Measurements from ENCODE around the gene HRAS.

DNA sequence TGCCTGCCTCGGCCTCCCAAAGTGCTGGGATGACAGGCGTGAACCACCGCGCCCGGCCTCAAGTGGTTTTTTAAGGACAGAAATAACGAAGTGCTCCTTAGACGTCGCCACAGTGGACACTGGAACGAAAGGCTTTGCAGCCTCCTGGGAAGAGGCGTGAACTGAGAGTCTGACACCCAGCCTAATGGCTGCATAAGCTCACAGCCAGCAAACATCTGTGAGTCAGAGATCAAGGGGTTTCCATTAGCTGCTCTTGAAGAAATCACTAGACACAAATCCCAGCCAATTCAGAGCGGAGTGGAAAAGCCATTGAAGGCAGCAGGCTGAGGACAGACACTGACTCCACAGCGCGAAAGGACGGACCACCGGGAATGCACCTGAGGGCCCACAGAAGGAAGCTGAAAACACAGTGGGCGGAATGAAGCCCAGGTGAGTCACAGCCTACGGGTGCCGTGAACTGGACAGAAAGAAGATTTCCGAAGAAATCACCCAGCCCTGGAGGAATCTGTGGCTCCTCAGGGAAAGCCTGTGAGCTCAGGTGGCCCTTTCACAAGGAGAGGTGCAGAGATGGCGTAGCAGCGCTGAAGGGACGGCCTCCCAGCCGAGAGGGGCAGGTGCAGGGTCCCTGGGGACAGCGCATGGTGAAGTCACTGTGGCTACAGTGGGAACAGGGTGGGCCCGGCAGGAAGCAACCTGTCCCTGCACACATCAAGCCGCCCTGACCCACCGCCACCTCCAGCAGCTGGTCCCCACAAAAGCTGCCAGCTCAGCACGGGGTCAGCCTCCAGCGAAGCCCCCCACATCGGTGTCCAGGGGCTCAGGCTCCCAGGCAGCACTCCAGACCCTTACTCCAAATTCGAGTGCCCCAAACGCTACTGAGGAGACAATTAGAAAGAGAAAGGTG, 13.6 kb upstream of the HRAS start:
- TF ChIP-seq, protein P1, sequence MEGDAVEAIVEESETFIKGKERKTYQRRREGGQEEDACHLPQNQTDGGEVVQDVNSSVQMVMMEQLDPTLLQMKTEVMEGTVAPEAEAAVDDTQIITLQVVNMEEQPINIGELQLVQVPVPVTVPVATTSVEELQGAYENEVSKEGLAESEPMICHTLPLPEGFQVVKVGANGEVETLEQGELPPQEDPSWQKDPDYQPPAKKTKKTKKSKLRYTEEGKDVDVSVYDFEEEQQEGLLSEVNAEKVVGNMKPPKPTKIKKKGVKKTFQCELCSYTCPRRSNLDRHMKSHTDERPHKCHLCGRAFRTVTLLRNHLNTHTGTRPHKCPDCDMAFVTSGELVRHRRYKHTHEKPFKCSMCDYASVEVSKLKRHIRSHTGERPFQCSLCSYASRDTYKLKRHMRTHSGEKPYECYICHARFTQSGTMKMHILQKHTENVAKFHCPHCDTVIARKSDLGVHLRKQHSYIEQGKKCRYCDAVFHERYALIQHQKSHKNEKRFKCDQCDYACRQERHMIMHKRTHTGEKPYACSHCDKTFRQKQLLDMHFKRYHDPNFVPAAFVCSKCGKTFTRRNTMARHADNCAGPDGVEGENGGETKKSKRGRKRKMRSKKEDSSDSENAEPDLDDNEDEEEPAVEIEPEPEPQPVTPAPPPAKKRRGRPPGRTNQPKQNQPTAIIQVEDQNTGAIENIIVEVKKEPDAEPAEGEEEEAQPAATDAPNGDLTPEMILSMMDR (IDR thresholded peaks at IDR 0.05): no peak
- TF ChIP-seq EZH2 (IDR thresholded peaks at IDR 0.05): no peak

All from neural progenitor cell (in vitro differentiated cells).